Activated naive CD4-positive, alpha-beta T cell treated with anti-CD3 and anti-CD28 coated beads, Interleukin-2, amount 10 ng/mL, durations not matched to agents 7 days and 5 days (primary cell): Measurements from ENCODE around the gene GSS.

Experiments
- CTCF ChIA-PET: fragments of 350-600 bp; sonication (Branson Sonifier 250); formaldehyde crosslinking; loops from one replicate; lab custom pipeline; 2021; ENCODE audit warnings: antibody characterized with exemption; lab: Charles Lee
- DNase-seq: peaks from one replicate; pipeline ENCODE4 v3.0.0-alpha.2; 2020
- H3K27ac Mint-ChIP-seq: one replicate; pipeline ENCODE4 v1.8.0; 2021; ENCODE audit warnings: mild to moderate bottlenecking, moderate library complexity, mixed read lengths
- H3K27me3 Mint-ChIP-seq: one replicate; pipeline ENCODE4 v1.8.0; 2021; ENCODE audit warnings: mild to moderate bottlenecking, mixed read lengths
- H3K36me3 Mint-ChIP-seq: one replicate; pipeline ENCODE4 v1.8.0; 2021; ENCODE audit warnings: mixed read lengths
- H3K4me1 Mint-ChIP-seq: one replicate; pipeline ENCODE4 v1.8.0; 2021; ENCODE audit warnings: mixed read lengths
- H3K4me3 Mint-ChIP-seq: one replicate; pipeline ENCODE4 v1.8.0; 2021; ENCODE audit warnings: mild to moderate bottlenecking, moderate library complexity, mixed read lengths
- H3K9me3 Mint-ChIP-seq: one replicate; pipeline ENCODE4 v1.8.0; 2021; ENCODE audit warnings: mixed read lengths

Gene GSS

DNA sequence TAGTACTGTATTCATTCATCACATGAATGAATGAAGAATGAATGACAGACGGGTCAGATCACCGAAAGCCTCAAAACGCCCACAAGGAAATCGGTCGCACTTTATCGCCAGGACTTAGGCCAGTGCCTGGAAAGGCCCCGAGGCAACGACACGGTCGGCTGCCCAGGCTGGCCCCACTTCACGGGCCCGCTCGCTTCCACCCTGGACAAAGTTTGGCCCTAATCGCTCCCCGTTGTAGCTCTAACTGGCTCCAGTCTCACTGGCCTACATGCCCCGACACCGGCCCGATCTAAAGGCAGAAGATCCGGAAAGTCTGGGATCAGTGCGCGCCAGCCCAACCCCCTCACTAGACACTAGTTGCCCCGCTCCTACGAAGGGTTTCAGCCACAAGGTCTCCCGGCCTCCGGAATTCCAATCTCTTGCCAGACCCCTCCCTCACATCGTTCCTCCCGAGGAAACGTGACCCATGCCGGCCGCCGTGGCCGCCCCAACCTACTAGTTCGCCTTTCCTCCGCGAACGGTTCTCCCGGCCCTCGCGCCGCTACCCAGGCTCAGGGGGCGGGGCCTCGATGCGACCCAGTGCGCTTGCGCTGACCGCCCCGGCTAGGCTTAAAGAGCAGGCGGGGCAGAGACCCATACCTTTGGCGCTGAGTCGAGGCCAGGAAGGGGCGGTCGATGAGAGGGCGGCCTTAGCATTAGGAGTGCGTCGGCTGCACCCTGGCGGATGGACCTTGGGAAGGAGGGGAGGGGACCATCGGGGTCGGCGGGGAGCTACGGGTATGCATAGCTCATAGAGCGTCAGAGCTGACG, at the start of gene GSS, which contains the start of gene MYH7B:
Gene GSS, minus strand, starts transcription at position 576 of the 810 bp plus-strand sequence. CDS start 3,954 bp downstream, outside the sequence.
Gene MYH7B, plus strand, starts transcription at position 638 of the 810 bp plus-strand sequence. CDS start 22,138 bp downstream, outside the sequence.
- Mint-ChIP-seq H3K4me1 (peaks cover 33% of the 10 kb centered on the region), H3K27me3 (peaks cover 4% of the 10 kb centered on the region), H3K9me3 (no peaks in the 10 kb centered on the region), H3K36me3 (peaks cover 10% of the 10 kb centered on the region), H3K27ac (peak within 1 kb of the TSS; percentile 90), H3K4me3 (peak within 1 kb of the TSS; percentile 94)
- CTCF ChIA-PET, result interaction anchor here (1.0 to 7.7 kb wide), 8 partner anchors 65 to 313 kb away, joined by 3 to 134 read pairs (median 3); partner anchors contain the start of genes ACSS2 and GGT7
- peak; percentile 98 for DNase-seq

DNA sequence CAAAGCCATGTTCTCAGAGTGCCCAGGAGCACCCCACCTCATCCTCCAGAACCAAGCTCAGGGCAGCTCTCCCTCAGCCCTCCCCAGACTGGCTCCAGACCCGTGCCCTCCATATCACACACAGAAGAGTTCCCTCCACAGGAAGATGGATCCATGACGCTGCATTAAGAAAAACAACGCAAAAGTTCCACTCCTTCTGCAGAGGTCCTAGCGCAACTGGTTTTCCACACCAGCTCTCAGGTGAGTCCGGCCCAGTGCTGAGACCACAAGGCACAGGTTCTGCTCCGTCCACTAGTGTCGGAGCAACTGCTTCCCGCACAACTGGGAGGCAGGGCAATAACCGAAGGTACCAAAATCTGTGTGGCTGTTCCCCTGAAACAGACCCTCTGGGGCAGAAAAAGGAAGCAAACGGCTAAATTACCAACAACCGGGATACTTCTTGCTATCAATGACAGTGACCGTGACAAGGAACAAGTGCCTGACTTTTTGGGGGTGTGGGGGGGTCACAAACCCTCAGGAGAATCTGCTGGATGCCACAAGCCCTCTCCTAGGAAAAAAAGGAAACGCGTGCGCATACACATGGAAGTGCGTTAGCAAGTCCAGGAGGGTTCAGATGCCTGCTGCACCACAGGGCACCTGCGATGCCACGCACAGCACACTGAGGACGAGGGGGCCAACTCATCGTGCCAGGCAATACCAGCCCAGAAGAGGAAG, 49.3 kb upstream of the GSS start:
- CTCF ChIA-PET, result no interaction called here
- Mint-ChIP-seq H3K27me3 (no peaks in the 10 kb centered on the region), H3K36me3 (peaks cover 43% of the 10 kb centered on the region), H3K4me3 (no peak overlapping the region), H3K4me1 (no peaks in the 10 kb centered on the region), H3K9me3 (no peaks in the 10 kb centered on the region), H3K27ac (no peak overlapping the region)
- DNase-seq, result no peak

DNA sequence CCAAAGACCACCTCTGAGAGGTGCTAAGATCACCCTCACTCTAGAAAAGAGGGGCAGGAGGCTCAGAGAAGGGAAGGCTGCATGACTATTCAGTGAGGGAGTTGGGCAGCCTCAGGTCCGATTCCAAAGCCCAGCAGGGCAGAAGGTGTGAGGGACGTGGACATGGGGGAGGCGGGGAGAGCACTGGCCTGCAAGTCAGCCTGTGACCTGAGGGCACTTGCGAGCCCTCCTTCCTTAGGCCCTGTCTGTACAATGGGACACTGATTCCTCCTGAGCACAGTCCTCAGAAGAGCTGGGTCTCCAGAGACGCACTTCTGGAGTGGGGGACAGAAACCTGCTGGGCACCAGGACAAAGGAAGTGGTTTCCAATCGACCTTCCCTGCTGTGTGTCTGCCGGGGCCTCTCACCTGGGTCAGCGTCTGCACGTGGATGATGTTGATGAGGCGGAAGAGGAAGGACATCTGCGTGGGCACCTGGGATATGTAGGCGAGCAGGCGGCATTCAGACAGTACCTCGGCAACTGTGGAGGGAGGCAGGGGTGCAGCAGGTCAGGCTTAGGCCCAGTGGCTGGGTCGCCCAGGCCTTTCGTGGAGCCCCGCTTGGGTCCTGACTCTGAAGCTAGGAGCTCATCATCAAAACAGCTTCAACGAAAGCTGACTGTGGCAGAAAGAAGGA, 48.6 kb upstream of the GSS start:
- H3K4me1 Mint-ChIP-seq, result no peaks in the 10 kb centered on the region
- CTCF ChIA-PET, result no interaction called here
- no peaks in the 10 kb centered on the region for H3K27me3 Mint-ChIP-seq
- H3K9me3 Mint-ChIP-seq, result no peaks in the 10 kb centered on the region
- no peak overlapping the region for H3K4me3 Mint-ChIP-seq
- peaks cover 39% of the 10 kb centered on the region for H3K36me3 Mint-ChIP-seq
- no peak for DNase-seq
- H3K27ac Mint-ChIP-seq, result no peak overlapping the region

DNA sequence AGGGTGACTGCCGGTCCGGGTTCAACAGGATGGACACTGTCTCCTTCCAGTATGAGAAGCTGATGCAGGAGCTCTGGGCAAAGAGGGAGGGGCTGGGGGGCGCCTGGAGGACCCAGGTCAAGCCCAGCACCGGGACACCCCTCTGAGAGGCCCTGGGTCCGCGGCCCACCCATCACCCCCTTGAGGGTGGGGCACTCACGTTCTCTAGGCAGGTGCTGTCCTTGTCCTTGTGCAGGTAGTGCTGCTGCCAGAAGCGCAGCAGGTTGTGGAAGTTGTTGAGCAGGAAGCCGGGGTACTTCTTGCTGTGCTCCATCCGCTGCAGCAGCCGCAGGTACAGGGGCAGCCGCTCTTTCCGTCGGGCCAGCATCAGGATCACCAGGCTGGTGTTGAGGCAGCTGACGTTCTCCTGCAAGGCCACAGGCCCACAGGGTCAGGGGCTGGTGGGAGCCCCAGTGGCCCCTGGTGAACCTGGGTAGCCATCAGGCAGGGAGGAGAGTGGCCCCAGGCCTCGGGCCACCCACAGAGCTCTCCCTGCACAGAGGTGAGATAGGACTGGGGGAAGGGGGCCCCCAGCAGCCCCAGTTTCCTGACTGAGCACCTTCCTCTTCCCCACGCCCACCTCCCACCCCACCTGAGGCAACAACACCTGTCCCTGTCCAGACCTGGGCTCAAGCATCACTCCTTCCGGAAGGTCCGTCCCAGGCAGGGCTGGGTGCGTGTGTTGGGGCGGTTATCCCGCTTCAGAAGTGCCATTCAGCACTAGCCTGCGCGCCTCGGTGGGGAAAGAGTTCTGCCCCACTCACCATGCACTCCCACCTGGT, 47.8 kb upstream of the GSS start:
- Mint-ChIP-seq H3K27ac (no peak overlapping the region), H3K9me3 (no peaks in the 10 kb centered on the region), H3K4me3 (no peak overlapping the region), H3K36me3 (peaks cover 38% of the 10 kb centered on the region), H3K27me3 (no peaks in the 10 kb centered on the region), H3K4me1 (no peaks in the 10 kb centered on the region)
- CTCF ChIA-PET, result interaction anchor here (0.6 to 1.3 kb wide), 4 partner anchors 127 to 524 kb away, joined by 3 to 4 read pairs (median 4); partner anchors contain the start of gene ACSS2
- DNase-seq, result no peak

DNA sequence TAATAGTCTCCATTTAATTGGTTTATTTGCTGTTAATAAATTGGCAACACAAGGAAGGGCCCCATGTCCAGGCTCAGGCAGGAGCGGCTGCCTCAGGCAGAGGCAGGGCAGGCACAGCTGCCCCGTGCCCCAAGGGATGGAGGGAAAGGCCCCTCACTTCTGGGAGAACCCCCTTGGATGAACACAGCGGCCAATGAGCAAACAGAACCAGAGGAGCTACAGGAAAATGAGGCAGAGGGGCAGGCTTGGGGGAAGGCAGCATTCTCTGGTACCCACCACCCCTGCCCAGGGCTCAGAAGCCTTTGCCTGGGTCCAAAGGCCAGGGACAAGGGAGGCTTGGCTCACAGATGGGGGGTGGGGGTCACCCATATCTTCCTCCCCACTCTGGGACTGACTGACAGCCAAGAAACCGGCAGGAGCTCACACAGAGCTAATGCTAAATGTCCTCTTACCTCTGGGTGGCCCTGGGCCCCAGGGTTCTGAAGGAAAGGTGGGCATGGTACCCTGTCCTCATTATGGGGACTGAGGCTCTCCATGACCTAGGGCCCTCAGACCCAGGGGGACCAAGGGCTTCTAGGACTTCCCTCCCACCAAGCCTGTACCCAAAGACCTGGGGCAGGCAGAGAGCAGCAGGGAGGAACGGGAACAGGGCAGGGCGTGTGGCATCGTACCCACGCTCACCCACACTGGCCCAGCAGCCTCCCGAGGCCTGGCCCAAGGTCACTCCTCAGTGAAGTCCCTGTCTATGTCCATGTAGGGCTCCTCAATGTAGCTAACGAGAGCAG, 47.0 kb upstream of the GSS start:
- peaks cover 38% of the 10 kb centered on the region for H3K36me3 Mint-ChIP-seq
- H3K27me3 Mint-ChIP-seq, result no peaks in the 10 kb centered on the region
- H3K9me3 Mint-ChIP-seq, result no peaks in the 10 kb centered on the region
- CTCF ChIA-PET, result interaction anchor here (0.6 to 1.9 kb wide), 5 partner anchors 127 to 525 kb away, joined by 3 to 6 read pairs (median 4); partner anchors contain the start of gene ACSS2
- no peak for DNase-seq
- H3K4me1 Mint-ChIP-seq, result no peaks in the 10 kb centered on the region
- H3K4me3 Mint-ChIP-seq, result no peak overlapping the region
- no peak overlapping the region for H3K27ac Mint-ChIP-seq

DNA sequence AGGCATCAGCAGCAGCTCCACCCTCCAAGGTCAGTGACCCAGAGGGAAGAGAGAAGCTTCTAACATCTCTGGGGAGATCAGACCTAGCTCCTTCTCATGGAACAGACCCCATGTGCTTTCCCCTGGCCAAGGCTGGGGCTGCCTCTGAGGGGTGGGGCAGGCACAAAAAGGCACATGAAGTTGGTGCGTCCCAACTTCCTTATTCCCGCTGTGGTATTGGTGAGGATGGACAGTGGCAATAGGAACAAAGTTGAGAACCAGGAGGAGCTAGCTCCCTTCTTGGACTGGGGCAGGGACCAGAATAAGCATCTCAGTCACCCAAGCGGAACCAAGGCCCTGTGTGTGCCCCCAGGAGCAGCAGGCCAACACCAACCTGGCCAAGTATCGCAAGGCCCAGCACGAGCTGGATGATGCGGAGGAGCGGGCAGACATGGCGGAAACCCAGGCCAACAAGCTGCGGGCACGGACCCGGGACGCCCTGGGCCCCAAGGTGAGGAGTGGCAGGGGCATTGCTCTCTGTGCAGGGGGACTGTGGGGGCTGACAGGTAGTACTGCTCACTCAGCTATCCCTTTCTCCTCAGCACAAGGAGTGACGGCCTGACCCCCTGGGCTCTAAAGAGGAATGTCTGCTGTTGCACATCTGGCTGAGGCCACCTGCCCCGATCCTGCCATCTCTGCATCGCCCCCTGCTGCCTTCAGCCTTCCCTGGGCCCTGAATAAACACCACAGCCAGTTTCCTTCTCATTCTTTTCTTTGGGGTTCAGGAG, 46.2 kb upstream of the GSS start:
- CTCF ChIA-PET, result interaction anchor here (1.5 to 1.9 kb wide), 2 partner anchors 167 to 169 kb away, joined by 6 to 7 read pairs; no protein-coding TSS in a partner anchor
- no peak overlapping the region for H3K27ac Mint-ChIP-seq
- H3K27me3 Mint-ChIP-seq, result no peaks in the 10 kb centered on the region
- no peaks in the 10 kb centered on the region for H3K4me1 Mint-ChIP-seq
- no peak overlapping the region for H3K4me3 Mint-ChIP-seq
- H3K9me3 Mint-ChIP-seq, result no peaks in the 10 kb centered on the region
- peaks cover 38% of the 10 kb centered on the region for H3K36me3 Mint-ChIP-seq
- peak; percentile 36 for DNase-seq

DNA sequence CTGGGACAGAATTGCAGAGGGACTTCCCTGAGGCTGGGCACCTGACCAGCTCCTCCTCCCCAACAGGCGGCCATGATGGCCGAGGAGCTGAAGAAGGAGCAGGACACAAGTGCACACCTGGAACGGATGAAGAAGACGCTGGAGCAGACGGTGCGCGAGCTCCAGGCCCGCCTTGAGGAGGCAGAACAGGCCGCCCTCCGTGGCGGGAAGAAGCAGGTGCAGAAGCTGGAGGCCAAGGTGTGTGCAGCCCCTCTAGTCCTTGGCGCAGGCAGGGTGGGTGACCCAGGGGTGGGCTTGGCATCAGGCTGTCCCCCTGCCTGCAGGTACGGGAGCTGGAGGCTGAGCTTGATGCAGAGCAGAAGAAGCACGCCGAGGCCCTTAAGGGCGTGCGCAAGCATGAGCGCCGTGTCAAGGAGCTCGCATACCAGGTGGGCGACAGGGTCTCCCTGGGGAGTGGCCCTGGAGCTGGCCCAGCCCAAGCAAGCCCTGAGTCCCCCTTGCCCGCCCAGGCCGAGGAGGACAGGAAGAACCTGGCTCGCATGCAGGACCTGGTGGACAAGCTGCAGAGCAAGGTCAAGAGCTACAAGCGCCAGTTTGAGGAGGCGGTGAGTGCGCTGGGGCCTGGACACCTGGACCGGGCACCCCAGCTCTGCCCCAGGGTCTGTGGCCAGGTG, 45.5 kb upstream of the GSS start:
- DNase-seq, result no peak
- no peaks in the 10 kb centered on the region for H3K4me1 Mint-ChIP-seq
- H3K9me3 Mint-ChIP-seq, result no peaks in the 10 kb centered on the region
- H3K27ac Mint-ChIP-seq, result peak overlapping the region; percentile 37
- H3K27me3 Mint-ChIP-seq, result no peaks in the 10 kb centered on the region
- CTCF ChIA-PET, result interaction anchor here (1.5 to 1.9 kb wide), 2 partner anchors 166 to 168 kb away, joined by 6 to 7 read pairs; no protein-coding TSS in a partner anchor
- H3K36me3 Mint-ChIP-seq, result peaks cover 38% of the 10 kb centered on the region
- no peak overlapping the region for H3K4me3 Mint-ChIP-seq

DNA sequence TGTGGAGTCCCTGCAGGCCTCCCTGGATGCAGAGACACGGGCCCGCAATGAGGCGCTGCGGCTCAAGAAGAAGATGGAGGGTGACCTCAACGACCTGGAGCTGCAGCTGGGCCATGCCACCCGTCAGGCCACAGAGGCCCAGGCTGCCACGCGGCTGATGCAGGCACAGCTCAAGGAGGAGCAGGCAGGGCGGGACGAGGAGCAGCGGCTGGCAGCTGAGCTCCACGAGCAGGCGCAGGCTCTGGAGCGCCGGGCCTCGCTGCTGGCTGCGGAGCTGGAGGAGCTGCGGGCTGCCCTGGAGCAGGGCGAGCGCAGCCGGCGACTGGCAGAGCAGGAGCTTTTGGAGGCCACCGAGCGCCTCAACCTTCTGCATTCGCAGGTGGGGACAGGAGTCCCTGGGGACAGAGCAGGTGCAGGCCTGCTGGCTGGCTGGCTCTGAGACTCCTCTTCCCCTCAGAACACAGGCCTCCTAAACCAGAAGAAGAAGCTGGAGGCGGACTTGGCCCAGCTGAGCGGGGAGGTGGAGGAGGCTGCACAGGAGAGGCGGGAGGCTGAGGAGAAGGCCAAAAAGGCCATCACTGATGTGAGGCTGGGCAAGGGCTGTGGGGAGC, 44.8 kb upstream of the GSS start:
- CTCF ChIA-PET, result interaction anchor here (1.3 to 1.5 kb wide), 2 partner anchors 126 to 165 kb away, joined by 5 to 7 read pairs; no protein-coding TSS in a partner anchor
- Mint-ChIP-seq H3K9me3 (no peaks in the 10 kb centered on the region), H3K4me1 (no peaks in the 10 kb centered on the region), H3K27ac (peak overlapping the region; percentile 55), H3K27me3 (no peaks in the 10 kb centered on the region), H3K4me3 (no peak overlapping the region), H3K36me3 (peaks cover 41% of the 10 kb centered on the region)
- no peak for DNase-seq

DNA sequence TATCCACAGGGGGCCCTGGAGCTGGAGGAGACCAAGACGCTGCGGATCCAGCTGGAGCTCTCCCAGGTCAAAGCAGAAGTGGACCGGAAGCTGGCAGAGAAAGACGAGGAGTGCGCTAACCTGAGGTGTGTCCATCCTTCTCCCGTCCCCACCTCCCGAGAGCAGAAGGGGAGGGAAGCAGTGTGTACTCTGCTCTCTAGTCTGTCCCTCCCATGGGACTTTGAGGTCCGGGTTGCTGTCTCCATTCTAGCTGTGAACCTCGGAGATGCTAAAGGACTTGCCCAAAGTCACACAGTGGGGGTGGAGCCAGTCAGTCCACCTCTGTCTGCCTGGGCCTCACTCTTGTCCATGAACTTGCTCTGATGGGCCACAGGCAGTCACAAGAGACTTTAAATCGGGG, 44.2 kb upstream of the GSS start:
- DNase-seq, result no peak
- Mint-ChIP-seq H3K27me3 (no peaks in the 10 kb centered on the region), H3K36me3 (peaks cover 36% of the 10 kb centered on the region), H3K4me1 (no peaks in the 10 kb centered on the region), H3K27ac (no peak overlapping the region), H3K4me3 (no peak overlapping the region), H3K9me3 (no peaks in the 10 kb centered on the region)
- CTCF ChIA-PET, result interaction anchor here (1.3 to 1.7 kb wide), 2 partner anchors 124 to 126 kb away, joined by 4 to 5 read pairs; no protein-coding TSS in a partner anchor

DNA sequence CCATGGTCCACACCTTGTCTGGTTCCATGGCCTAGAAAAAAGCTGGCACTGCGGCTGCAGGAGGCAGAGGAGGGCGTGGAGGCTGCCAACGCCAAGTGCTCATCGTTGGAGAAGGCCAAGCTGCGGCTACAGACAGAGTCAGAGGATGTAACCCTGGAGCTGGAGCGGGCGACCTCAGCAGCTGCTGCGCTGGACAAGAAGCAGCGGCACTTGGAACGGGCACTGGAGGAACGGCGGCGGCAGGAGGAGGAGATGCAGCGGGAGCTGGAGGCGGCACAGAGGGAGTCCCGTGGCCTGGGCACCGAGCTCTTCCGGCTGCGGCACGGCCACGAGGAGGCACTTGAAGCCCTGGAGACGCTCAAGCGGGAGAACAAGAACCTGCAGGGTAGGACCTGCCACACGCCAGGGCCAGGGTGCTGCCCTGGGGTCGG, 43.4 kb upstream of the GSS start:
- CTCF ChIA-PET, result interaction anchor here (1.3 to 1.7 kb wide), 2 partner anchors 124 to 125 kb away, joined by 4 to 5 read pairs; no protein-coding TSS in a partner anchor
- Mint-ChIP-seq H3K4me3 (no peak overlapping the region), H3K27me3 (no peaks in the 10 kb centered on the region), H3K27ac (no peak overlapping the region), H3K9me3 (no peaks in the 10 kb centered on the region), H3K36me3 (peaks cover 31% of the 10 kb centered on the region), H3K4me1 (no peaks in the 10 kb centered on the region)
- DNase-seq, result no peak

DNA sequence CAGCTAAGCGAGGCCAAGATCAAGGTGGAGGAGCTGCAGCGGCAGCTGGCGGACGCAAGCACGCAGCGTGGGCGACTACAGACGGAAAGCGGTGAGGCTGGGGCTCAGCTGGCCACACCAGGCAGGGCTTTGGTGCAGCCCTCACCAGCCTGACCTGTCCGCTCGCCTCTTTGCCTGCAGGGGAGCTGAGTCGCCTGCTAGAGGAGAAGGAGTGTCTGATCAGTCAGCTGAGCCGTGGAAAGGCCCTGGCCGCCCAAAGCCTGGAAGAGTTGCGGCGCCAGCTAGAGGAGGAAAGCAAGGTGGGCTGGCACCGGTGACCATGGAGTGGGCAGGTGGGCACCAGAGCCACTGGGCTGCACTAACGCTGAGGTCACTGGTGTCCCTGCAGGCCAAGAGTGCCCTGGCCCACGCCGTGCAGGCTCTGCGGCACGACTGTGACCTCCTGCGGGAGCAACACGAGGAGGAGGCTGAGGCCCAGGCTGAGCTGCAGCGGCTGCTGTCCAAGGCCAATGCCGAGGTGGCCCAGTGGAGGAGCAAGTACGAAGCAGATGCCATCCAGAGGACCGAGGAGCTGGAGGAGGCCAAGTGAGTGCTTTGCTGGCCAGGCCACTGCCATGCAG, 42.8 kb upstream of the GSS start:
- CTCF ChIA-PET, result interaction anchor here (1.7 kb wide), 1 partner anchor 123 kb away, joined by 4 read pairs; no protein-coding TSS in a partner anchor
- Mint-ChIP-seq H3K9me3 (no peaks in the 10 kb centered on the region), H3K27me3 (no peaks in the 10 kb centered on the region), H3K36me3 (peaks cover 29% of the 10 kb centered on the region), H3K27ac (peak overlapping the region; percentile 39), H3K4me3 (no peak overlapping the region), H3K4me1 (no peaks in the 10 kb centered on the region)
- DNase-seq, result no peak
